Tibial nerve (tissue), 4 donors: ENCODE results near the gene DNPH1. TPM values are rescaled to one million over a fixed set of nuclear protein-coding genes. Genes with fewer than 3 reads are reported as not detected.

ENCODE experiments used
- DNase-seq, 2 donors: peaks; one replicate each; pipeline ENCODE4 v3.0.0-alpha.2; 2019; ENCODE audit warnings: low spot score in 2 of 2
- H3K27ac ChIP-seq, 4 donors: fragments of 200-600 bp; sonication (generic) in 3 of 4; one replicate each; pipeline ENCODE4 v1.5.1; 2017 to 2019; ENCODE audit warnings: mild to moderate bottlenecking in 1 of 4
- H3K27me3 ChIP-seq, 2 donors: fragments of 200-600 bp; sonication (generic) in 1 of 2; one replicate each; pipeline versions ENCODE4 v1.5.1 to v1.6.0; 2017 to 2019
- H3K36me3 ChIP-seq, 3 donors: fragments of 200-600 bp; sonication (generic); one replicate each; pipeline ENCODE4 v1.5.1; 2018 to 2019
- H3K4me1 ChIP-seq, 4 donors: fragments of 200-600 bp; sonication (generic) in 3 of 4; one replicate each; pipeline ENCODE4 v1.5.1; 2017 to 2019
- H3K4me3 ChIP-seq, 4 donors: fragments of 200-600 bp; sonication (generic) in 3 of 4; one replicate each; pipeline ENCODE4 v1.5.1; 2017 to 2019; ENCODE audit warnings: mild to moderate bottlenecking in 1 of 4, moderate library complexity in 1 of 4
- H3K9me3 ChIP-seq, 4 donors: fragments of 200-600 bp; sonication (generic) in 3 of 4; one replicate each; pipeline ENCODE4 v1.5.1; 2017 to 2019
- EP300 ChIP-seq, 2 donors: sonication (generic); formaldehyde crosslinking; IDR thresholded peaks; one replicate each; pipeline ENCODE4 v1.6.1; 2017; ENCODE audit warnings: antibody characterized with exemption in 2 of 2, mild to moderate bottlenecking in 1 of 2
- POLR2A ChIP-seq, 2 donors: fragments of 450-650 bp; IDR thresholded peaks; one replicate each; pipeline ENCODE4 v1.6.1; 2017; ENCODE audit warnings: antibody characterized with exemption in 2 of 2, mild to moderate bottlenecking in 2 of 2, moderate library complexity in 2 of 2
- WGBS, 2 donors: methylation state at CpG; one replicate each; pipeline ENCODE4 v1.1.5; 2018; 5-methylcytosine and 5-hydroxymethylcytosine counted together
- total RNA-seq, 4 donors: library from RNA; depleted of rRNA; stranded (reverse); fragments of >200 nt; gene quantifications; one replicate each; pipeline ENCODE4 v1.1.0, GENCODE V29; 2016
- TF ChIP-seq, protein P1 (sequence below), 5 experiments: fragments of 200-600 bp in 3 of 5; fragments of 450-650 bp in 2 of 5; sonication (generic) in 3 of 5; IDR thresholded peaks; one replicate each; pipeline ENCODE4 v1.5.1; 2016 to 2019; ENCODE audit warnings: antibody characterized with exemption in 5 of 5, mild to moderate bottlenecking in 3 of 5, moderate library complexity in 2 of 5

Gene DNPH1
- total RNA-seq, 4 donors from 2014 or later = 61.8 to 114 (median 101) TPM

GRCh38 chr6:43200541-43200940 lies 28.7 kb downstream of the DNPH1 start:
- no peaks in the 10 kb centered on the region for H3K9me3 ChIP-seq
- TF ChIP-seq, protein P1, sequence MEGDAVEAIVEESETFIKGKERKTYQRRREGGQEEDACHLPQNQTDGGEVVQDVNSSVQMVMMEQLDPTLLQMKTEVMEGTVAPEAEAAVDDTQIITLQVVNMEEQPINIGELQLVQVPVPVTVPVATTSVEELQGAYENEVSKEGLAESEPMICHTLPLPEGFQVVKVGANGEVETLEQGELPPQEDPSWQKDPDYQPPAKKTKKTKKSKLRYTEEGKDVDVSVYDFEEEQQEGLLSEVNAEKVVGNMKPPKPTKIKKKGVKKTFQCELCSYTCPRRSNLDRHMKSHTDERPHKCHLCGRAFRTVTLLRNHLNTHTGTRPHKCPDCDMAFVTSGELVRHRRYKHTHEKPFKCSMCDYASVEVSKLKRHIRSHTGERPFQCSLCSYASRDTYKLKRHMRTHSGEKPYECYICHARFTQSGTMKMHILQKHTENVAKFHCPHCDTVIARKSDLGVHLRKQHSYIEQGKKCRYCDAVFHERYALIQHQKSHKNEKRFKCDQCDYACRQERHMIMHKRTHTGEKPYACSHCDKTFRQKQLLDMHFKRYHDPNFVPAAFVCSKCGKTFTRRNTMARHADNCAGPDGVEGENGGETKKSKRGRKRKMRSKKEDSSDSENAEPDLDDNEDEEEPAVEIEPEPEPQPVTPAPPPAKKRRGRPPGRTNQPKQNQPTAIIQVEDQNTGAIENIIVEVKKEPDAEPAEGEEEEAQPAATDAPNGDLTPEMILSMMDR (IDR thresholded peaks at IDR 0.05) = no peak
- no peak for TF ChIP-seq EP300 (IDR thresholded peaks at IDR 0.05)
- TF ChIP-seq POLR2A (IDR thresholded peaks at IDR 0.05) = no peak
- H3K27ac ChIP-seq = no peak overlapping the region
- H3K36me3 ChIP-seq = peaks cover 0 to 91% (median 14%) of the 10 kb centered on the region in 3 donors
- no peak for DNase-seq
- no peaks in the 10 kb centered on the region for H3K4me1 ChIP-seq
- no peak overlapping the region for H3K4me3 ChIP-seq
- 88 to 96% methylated on average over 6 of the region's 6 CpGs for WGBS, 2 donors
- H3K27me3 ChIP-seq = no peaks in the 10 kb centered on the region

DNA sequence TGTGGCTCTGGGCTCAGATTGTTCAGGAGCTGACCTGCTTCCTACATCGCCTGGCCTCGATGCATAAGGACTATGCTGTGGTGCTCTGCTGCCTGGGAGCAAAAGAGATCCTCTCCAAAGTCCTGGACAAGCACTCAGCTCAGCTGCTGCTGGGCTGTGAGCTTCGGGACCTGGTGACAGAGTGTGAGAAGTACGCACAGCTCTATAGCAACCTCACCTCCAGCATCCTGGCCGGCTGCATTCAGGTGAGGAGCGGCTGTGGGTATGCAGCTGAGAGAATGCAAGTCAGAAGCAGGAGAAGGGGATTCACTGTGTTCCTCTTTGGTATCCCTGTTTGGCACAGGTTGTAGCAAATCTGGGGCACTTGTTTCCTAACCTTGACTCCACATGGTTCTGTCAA lies 29.4 kb downstream of the DNPH1 start:
- WGBS, 2 donors = 87 to 90% methylated on average over 6 of the region's 6 CpGs
- Histone ChIP-seq H3K9me3 (no peaks in the 10 kb centered on the region), H3K4me1 (no peaks in the 10 kb centered on the region), H3K4me3 (no peak overlapping the region), H3K27me3 (no peaks in the 10 kb centered on the region), H3K36me3 (peaks cover 0 to 91% (median 14%) of the 10 kb centered on the region in 3 donors), H3K27ac (no peak overlapping the region)
- TF ChIP-seq EP300 (IDR thresholded peaks at IDR 0.05) (no peak), POLR2A (IDR thresholded peaks at IDR 0.05) (no peak)
- TF ChIP-seq, protein P1 (IDR thresholded peaks at IDR 0.05) = no peak
- no peak for DNase-seq

DNA sequence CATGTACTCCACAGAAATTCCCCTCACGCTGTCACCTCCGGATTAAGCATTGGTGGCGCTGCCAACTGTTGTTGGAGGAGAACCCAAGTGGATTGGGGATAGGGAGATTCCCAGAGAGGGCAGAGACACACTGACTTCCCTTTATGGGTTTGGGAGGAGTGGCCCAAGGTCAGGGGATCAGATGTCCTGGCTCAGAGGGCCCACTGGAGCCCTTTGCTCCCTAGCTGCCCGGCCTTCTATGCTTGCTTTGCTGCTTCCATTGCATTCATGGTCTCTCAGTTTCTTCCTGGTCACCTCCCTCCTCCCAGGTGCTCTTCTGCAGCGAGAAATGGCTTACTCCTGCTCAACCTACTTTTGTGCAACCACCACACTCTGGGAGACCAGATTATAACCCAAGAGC lies 32.9 kb downstream of the DNPH1 start:
- Histone ChIP-seq H3K36me3 (peaks cover 0 to 98% (median 14%) of the 10 kb centered on the region in 3 donors), H3K27me3 (no peaks in the 10 kb centered on the region), H3K9me3 (no peaks in the 10 kb centered on the region), H3K4me1 (no peaks in the 10 kb centered on the region), H3K4me3 (no peak overlapping the region), H3K27ac (no peak overlapping the region)
- DNase-seq = no peak
- TF ChIP-seq EP300 (IDR thresholded peaks at IDR 0.05) = no peak
- TF ChIP-seq, protein P1 (IDR thresholded peaks at IDR 0.05) = no peak
- TF ChIP-seq POLR2A (IDR thresholded peaks at IDR 0.05) = no peak
- WGBS, 2 donors = 80 to 87% methylated on average over 5 of the region's 5 CpGs

DNA sequence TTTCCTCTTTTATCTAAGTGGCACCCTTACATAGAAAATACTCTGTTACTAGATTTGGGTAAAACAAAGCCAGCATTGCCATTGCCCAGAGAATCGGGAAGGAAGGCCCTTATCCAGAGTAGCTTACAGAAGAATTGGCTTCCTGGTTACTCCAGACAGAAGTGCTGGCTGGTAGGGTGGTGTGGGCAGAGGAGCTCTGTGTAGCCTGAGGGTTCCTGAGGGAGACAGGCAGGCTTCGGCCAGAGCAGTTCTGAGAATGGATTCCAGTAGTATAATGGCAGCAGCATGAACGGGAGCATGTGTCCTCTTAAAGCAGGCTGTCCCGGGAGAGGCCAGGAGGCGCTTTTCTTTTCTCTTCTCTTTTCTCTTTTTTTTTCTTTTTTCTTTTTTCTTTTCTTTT lies 35.4 kb downstream of the DNPH1 start:
- H3K27me3 ChIP-seq = no peaks in the 10 kb centered on the region
- peaks cover 0 to 84% (median 14%) of the 10 kb centered on the region in 3 donors for H3K36me3 ChIP-seq
- H3K4me3 ChIP-seq = no peak overlapping the region
- no peaks in the 10 kb centered on the region for H3K4me1 ChIP-seq
- H3K27ac ChIP-seq = no peak overlapping the region
- no peak for TF ChIP-seq POLR2A (IDR thresholded peaks at IDR 0.05)
- TF ChIP-seq, protein P1 (IDR thresholded peaks at IDR 0.05) = no peak
- TF ChIP-seq EP300 (IDR thresholded peaks at IDR 0.05) = no peak
- 72 to 74% methylated on average over 5 of the region's 5 CpGs for WGBS, 2 donors
- no peaks in the 10 kb centered on the region for H3K9me3 ChIP-seq
- DNase-seq = no peak

GRCh38 chr6:43192911-43193310 lies 36.4 kb downstream of the DNPH1 start:
- no peaks in the 10 kb centered on the region for H3K4me1 ChIP-seq
- TF ChIP-seq EP300 (IDR thresholded peaks at IDR 0.05) (no peak), POLR2A (IDR thresholded peaks at IDR 0.05) (no peak)
- TF ChIP-seq, protein P1 (IDR thresholded peaks at IDR 0.05) = no peak
- H3K36me3 ChIP-seq = peaks cover 0 to 84% (median 15%) of the 10 kb centered on the region in 3 donors
- no peak for DNase-seq
- no peak overlapping the region for H3K4me3 ChIP-seq
- no peaks in the 10 kb centered on the region for H3K27me3 ChIP-seq
- 94% methylated on average over 9 of the region's 9 CpGs for WGBS, 2 donors
- no peak overlapping the region for H3K27ac ChIP-seq
- H3K9me3 ChIP-seq = no peaks in the 10 kb centered on the region
